ENCODE results near the gene STRIT1. TPM values are rescaled to one million over a fixed set of nuclear protein-coding genes. Genes with fewer than 3 reads are reported as not detected.

The STRIT1 gene
- total and polyA plus RNA-seq, 9 of the 15 experiments (the other 6 are each of a cell fraction or from before 2014, with no cell fraction given) = not detected

DNA sequence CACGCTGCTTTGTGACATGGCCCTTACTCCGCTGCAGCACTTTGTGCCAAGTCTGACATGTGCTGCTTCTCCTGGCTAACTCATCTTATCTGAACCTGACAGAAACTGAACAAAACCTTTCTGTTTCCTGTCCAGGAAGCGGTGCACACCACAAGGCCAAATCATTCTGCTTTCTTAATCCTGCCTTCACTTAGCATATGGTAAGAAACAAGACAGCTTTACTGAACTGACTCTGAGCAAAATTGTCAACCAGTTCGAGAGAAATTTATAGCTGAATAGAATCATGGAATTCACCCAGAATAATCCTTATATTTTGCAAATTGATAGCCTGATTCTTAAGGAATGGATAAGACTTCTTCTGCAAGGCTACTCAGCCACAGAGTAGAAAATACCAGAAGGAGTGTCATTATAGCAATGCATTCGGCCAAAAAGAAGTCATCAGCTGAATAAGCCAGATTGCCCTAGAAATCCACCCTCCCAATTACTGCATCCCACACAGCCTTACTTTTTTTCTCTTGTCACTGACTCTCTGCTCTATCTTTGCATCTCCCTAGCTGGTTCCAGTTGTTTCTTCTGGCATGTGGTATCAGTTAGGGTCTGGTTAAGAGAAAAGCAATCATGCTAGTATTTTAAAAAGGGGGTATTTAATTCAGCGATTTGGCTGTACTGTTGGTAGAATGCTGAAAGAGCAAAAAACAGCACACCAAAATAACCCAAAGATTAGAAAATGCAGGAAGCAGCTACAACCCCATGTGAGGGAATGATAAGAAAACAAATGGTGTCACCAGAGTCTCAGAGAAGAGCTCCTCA lies 41.6 kb upstream of the STRIT1 start (continued):
- TF ChIP-seq EP400 (IDR thresholded peaks at IDR 0.05) = peak; percentile 82
- TF ChIP-seq NR4A1 (CRISPR knock-in tag; IDR thresholded peaks at IDR 0.05) = no peak
- no peak for TF ChIP-seq NR4A1 (tag; IDR thresholded peaks at IDR 0.05)
- TF ChIP-seq, protein P1, sequence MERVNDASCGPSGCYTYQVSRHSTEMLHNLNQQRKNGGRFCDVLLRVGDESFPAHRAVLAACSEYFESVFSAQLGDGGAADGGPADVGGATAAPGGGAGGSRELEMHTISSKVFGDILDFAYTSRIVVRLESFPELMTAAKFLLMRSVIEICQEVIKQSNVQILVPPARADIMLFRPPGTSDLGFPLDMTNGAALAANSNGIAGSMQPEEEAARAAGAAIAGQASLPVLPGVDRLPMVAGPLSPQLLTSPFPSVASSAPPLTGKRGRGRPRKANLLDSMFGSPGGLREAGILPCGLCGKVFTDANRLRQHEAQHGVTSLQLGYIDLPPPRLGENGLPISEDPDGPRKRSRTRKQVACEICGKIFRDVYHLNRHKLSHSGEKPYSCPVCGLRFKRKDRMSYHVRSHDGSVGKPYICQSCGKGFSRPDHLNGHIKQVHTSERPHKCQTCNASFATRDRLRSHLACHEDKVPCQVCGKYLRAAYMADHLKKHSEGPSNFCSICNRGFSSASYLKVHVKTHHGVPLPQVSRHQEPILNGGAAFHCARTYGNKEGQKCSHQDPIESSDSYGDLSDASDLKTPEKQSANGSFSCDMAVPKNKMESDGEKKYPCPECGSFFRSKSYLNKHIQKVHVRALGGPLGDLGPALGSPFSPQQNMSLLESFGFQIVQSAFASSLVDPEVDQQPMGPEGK (CRISPR knock-in tag; IDR thresholded peaks at IDR 0.05; ENCODE audit: borderline replicate concordance) = no peak
- no peak for TF ChIP-seq NELFE (IDR thresholded peaks at IDR 0.05; ENCODE audit: insufficient read depth, insufficient read length)
- TF ChIP-seq KAT8 (IDR thresholded peaks at IDR 0.05; ENCODE audit: low read depth) = no peak
- no peak for TF ChIP-seq ZBED1 (IDR thresholded peaks at IDR 0.05)
- no peak for TF ChIP-seq SAP30 (IDR thresholded peaks at IDR 0.05; ENCODE audit: borderline replicate concordance, insufficient read depth, low read depth, low read length, poor library complexity, severe bottlenecking)
- TF ChIP-seq SAFB2 (IDR thresholded peaks at IDR 0.05; ENCODE audit: borderline replicate concordance, low read depth, low read length, severe bottlenecking) = no peak
- TF ChIP-seq DNMT1 (IDR thresholded peaks at IDR 0.05) = no peak
- no peak for TF ChIP-seq MCM5 (IDR thresholded peaks at IDR 0.05; ENCODE audit: low read depth)
- TF ChIP-seq GABPB2 (CRISPR knock-in tag; conservative IDR thresholded peaks at IDR 0.05) = no peak
- no peak for TF ChIP-seq HNRNPUL1 (IDR thresholded peaks at IDR 0.05; ENCODE audit: low read length)
- TF ChIP-seq, protein P2, sequence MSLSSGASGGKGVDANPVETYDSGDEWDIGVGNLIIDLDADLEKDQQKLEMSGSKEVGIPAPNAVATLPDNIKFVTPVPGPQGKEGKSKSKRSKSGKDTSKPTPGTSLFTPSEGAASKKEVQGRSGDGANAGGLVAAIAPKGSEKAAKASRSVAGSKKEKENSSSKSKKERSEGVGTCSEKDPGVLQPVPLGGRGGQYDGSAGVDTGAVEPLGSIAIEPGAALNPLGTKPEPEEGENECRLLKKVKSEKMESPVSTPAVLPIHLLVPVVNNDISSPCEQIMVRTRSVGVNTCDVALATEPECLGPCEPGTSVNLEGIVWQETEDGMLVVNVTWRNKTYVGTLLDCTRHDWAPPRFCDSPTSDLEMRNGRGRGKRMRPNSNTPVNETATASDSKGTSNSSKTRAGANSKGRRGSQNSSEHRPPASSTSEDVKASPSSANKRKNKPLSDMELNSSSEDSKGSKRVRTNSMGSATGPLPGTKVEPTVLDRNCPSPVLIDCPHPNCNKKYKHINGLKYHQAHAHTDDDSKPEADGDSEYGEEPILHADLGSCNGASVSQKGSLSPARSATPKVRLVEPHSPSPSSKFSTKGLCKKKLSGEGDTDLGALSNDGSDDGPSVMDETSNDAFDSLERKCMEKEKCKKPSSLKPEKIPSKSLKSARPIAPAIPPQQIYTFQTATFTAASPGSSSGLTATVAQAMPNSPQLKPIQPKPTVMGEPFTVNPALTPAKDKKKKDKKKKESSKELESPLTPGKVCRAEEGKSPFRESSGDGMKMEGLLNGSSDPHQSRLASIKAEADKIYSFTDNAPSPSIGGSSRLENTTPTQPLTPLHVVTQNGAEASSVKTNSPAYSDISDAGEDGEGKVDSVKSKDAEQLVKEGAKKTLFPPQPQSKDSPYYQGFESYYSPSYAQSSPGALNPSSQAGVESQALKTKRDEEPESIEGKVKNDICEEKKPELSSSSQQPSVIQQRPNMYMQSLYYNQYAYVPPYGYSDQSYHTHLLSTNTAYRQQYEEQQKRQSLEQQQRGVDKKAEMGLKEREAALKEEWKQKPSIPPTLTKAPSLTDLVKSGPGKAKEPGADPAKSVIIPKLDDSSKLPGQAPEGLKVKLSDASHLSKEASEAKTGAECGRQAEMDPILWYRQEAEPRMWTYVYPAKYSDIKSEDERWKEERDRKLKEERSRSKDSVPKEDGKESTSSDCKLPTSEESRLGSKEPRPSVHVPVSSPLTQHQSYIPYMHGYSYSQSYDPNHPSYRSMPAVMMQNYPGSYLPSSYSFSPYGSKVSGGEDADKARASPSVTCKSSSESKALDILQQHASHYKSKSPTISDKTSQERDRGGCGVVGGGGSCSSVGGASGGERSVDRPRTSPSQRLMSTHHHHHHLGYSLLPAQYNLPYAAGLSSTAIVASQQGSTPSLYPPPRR (CRISPR knock-in tag; IDR thresholded peaks at IDR 0.05; ENCODE audit: borderline replicate concordance) = no peak
- TF ChIP-seq, protein P3, sequence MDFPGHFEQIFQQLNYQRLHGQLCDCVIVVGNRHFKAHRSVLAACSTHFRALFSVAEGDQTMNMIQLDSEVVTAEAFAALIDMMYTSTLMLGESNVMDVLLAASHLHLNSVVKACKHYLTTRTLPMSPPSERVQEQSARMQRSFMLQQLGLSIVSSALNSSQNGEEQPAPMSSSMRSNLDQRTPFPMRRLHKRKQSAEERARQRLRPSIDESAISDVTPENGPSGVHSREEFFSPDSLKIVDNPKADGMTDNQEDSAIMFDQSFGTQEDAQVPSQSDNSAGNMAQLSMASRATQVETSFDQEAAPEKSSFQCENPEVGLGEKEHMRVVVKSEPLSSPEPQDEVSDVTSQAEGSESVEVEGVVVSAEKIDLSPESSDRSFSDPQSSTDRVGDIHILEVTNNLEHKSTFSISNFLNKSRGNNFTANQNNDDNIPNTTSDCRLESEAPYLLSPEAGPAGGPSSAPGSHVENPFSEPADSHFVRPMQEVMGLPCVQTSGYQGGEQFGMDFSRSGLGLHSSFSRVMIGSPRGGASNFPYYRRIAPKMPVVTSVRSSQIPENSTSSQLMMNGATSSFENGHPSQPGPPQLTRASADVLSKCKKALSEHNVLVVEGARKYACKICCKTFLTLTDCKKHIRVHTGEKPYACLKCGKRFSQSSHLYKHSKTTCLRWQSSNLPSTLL (IDR thresholded peaks at IDR 0.05) = no peak
- no peak for TF ChIP-seq PHTF2 (CRISPR knock-in tag; IDR thresholded peaks at IDR 0.05)
- TF ChIP-seq GABPB1 (CRISPR knock-in tag; IDR thresholded peaks at IDR 0.05) = peak; percentile 40; the same call in 1 of the 2 replicates
- no peak for TF ChIP-seq YBX1 (IDR thresholded peaks at IDR 0.05)
- no peak for TF ChIP-seq ZNF551 (CRISPR knock-in tag; IDR thresholded peaks at IDR 0.05)
- no peak for TF ChIP-seq HCFC1 (IDR thresholded peaks at IDR 0.05; ENCODE audit: low read depth, low read length)
- TF ChIP-seq ZFPM2 (CRISPR knock-in tag; IDR thresholded peaks at IDR 0.05) = no peak
